HepG2 (cell line): ENCODE data around the gene NRG2. TPM values are rescaled to one million over a fixed set of nuclear protein-coding genes. Genes with fewer than 3 reads are reported as not detected.

ENCODE experiments used
- ATAC-seq: fragments of 200-7000 bp; cut with Tn5 transposase; 3 replicates; pipeline ENCODE4 v1.9.1; 2020; ENCODE audit warnings: mild to moderate bottlenecking, moderate library complexity
- BruUV-seq: library from RNA; stranded (reverse); fragments of 400-500 nt; replicated peaks from 2 replicates; lab custom pipeline; 2021; lab: Mats Ljungman, UMichigan
- CTCF ChIA-PET: fragments of 300-600 bp; formaldehyde crosslinking; extraction: SDS; loops from one replicate; lab custom pipeline; 2021; ENCODE audit warnings: low total read pairs, inconsistent platforms, low intra/inter-chr PET ratio; lab: Yijun Ruan, JAX
- POLR2A ChIA-PET: fragments of 350-600 bp; sonication (Branson Sonifier 250); formaldehyde crosslinking; loops from one replicate; lab custom pipeline; 2020; ENCODE audit warnings: antibody characterized with exemption, inconsistent platforms; lab: Yijun Ruan, JAX
- DNase-seq: peaks from one replicate; pipeline ENCODE4 v3.0.0-alpha.2; 2015; ENCODE audit warnings: low spot score
- FAIRE-seq: peaks from 3 replicates; lab custom pipeline; 2011; peaks lifted over from hg19 to GRCh38; lab: Jason Lieb, UNC
- H2AFZ ChIP-seq: one replicate; pipeline ENCODE4 v1.6.1; 2011; ENCODE audit warnings: low read length, inconsistent platforms
- H3K27ac ChIP-seq: fragments of 300-600 bp; 3 replicates; pipeline ENCODE4 v1.8.0; 2011; ENCODE audit warnings: mixed run types, mild to moderate bottlenecking, mixed read lengths, low read length, inconsistent platforms; ENCODE audit not compliant: insufficient read depth; ENCODE audit errors: extremely low read length
- H3K27me3 ChIP-seq, 2 experiments: fragments of 200-600 bp in 1 of 2; 2 replicates in 1 of 2; 3 replicates in 1 of 2; pipeline versions ENCODE4 v1.6.0 to v1.8.0; 2011; ENCODE audit warnings: low read length in 2 of 2, mild to moderate bottlenecking in 2 of 2, moderate library complexity in 2 of 2, inconsistent platforms in 1 of 2; ENCODE audit not compliant: insufficient read depth in 2 of 2, control insufficient read depth in 1 of 2
- H3K36me3 ChIP-seq, 2 experiments: fragments of 200-600 bp in 1 of 2; replicated peaks in 1 of 2; 2 replicates in 1 of 2; 3 replicates in 1 of 2; pipeline versions ENCODE4 v1.5.1 to v1.8.0; 2011; ENCODE audit warnings: low read length in 2 of 2, inconsistent platforms in 1 of 2; ENCODE audit not compliant: insufficient read depth in 2 of 2, control insufficient read depth in 1 of 2
- H3K4me1 ChIP-seq: 2 replicates; pipeline ENCODE4 v1.5.1; 2012; ENCODE audit warnings: low read length, inconsistent platforms; ENCODE audit not compliant: insufficient read depth
- H3K4me2 ChIP-seq: 2 replicates; pipeline ENCODE4 v1.6.0; 2011; ENCODE audit warnings: low read depth, low read length, inconsistent platforms
- H3K4me3 ChIP-seq, 3 experiments: fragments of 200-600 bp in 1 of 3; sonication (generic), shearing (Covaris generic) in 1 of 3; replicated peaks in 1 of 3; 2 replicates each; pipeline ENCODE4 v1.5.1; 2011 to 2016; ENCODE audit warnings: low read length in 3 of 3, inconsistent platforms in 2 of 3, low read depth in 2 of 3, mild to moderate bottlenecking in 2 of 3, control low read depth in 1 of 3, mixed read lengths in 1 of 3; ENCODE audit not compliant: insufficient read depth in 1 of 3
- H3K79me2 ChIP-seq: one replicate; pipeline ENCODE4 v1.6.1; 2011; ENCODE audit warnings: low read length, inconsistent platforms; ENCODE audit not compliant: insufficient read depth
- H3K9ac ChIP-seq: 2 replicates; pipeline ENCODE4 v1.6.0; 2011; ENCODE audit warnings: mild to moderate bottlenecking, low read depth, low read length, inconsistent platforms; ENCODE audit not compliant: insufficient read depth
- H3K9me3 ChIP-seq: 2 replicates; pipeline ENCODE4 v1.5.1; 2012; ENCODE audit warnings: mild to moderate bottlenecking, low read length
- H4K20me1 ChIP-seq: 2 replicates; pipeline ENCODE4 v1.6.0; 2011; ENCODE audit warnings: inconsistent platforms, mild to moderate bottlenecking, low read length, moderate library complexity; ENCODE audit not compliant: insufficient read depth
- ADNP ChIP-seq: sonication (generic); formaldehyde crosslinking; IDR thresholded peaks from 2 replicates; pipeline ENCODE4 v1.4.0; 2020; ENCODE audit warnings: missing genetic modification reagents
- AGO1 ChIP-seq: fragments of 200-400 bp; formaldehyde crosslinking; IDR thresholded peaks from 2 replicates; pipeline ENCODE4 v1.6.1; 2017; ENCODE audit warnings: mild to moderate bottlenecking, low read depth, low read length, moderate library complexity; ENCODE audit not compliant: poor library complexity, severe bottlenecking
- AGO2 ChIP-seq: fragments of 200-400 bp; formaldehyde crosslinking; optimal IDR thresholded peaks from 2 replicates; pipeline ENCODE3; 2017; ENCODE audit warnings: mild to moderate bottlenecking, low read depth, low read length, moderate library complexity
- BRCA1 ChIP-seq: sonication (generic); formaldehyde crosslinking; IDR thresholded peaks from 2 replicates; pipeline ENCODE4 v1.4.0; 2020; ENCODE audit warnings: missing genetic modification reagents
- CHD2 ChIP-seq: IDR thresholded peaks from 2 replicates; pipeline ENCODE4 v1.6.1; 2011; ENCODE audit warnings: low read depth, low read length, improper control_type of control experiment
- HCFC1 ChIP-seq: fragments of 150-350 bp; IDR thresholded peaks from 2 replicates; pipeline ENCODE4 v1.6.1; 2014; ENCODE audit warnings: low read depth, low read length
- MAFG ChIP-seq: sonication (generic); formaldehyde crosslinking; IDR thresholded peaks from 2 replicates; pipeline ENCODE4 v1.5.1; 2020; ENCODE audit warnings: mild to moderate bottlenecking, missing genetic modification reagents
- MLLT10 ChIP-seq: sonication (generic); formaldehyde crosslinking; IDR thresholded peaks from 2 replicates; pipeline ENCODE4 v1.4.0; 2020; ENCODE audit warnings: missing genetic modification reagents
- MXD4 ChIP-seq: IDR thresholded peaks from 2 replicates; pipeline ENCODE4 v1.6.1; 2016; ENCODE audit warnings: mild to moderate bottlenecking, missing biosample characterization, missing genetic modification reagents
- NR2F1 ChIP-seq, 2 experiments: fragments of 450-650 bp in 1 of 2; formaldehyde crosslinking in 1 of 2; IDR thresholded peaks; 2 replicates each; pipeline versions ENCODE4 v1.5.0 to v1.6.1; 2016 to 2020; ENCODE audit warnings: mild to moderate bottlenecking in 1 of 2, missing compliant biosample characterization in 1 of 2, missing genetic modification reagents in 1 of 2, moderate library complexity in 1 of 2
- NR3C1 ChIP-seq: sonication (generic); formaldehyde crosslinking; IDR thresholded peaks from 2 replicates; pipeline ENCODE4 v1.4.0; 2020; ENCODE audit warnings: missing genetic modification reagents
- ZBTB1 ChIP-seq: sonication (generic); formaldehyde crosslinking; IDR thresholded peaks from 2 replicates; pipeline ENCODE4 v1.4.0; 2020; ENCODE audit warnings: missing genetic modification reagents, borderline replicate concordance
- ZNF121 ChIP-seq: sonication (generic); formaldehyde crosslinking; IDR thresholded peaks from 2 replicates; pipeline ENCODE4 v1.5.0; 2020; ENCODE audit warnings: mild to moderate bottlenecking, missing genetic modification reagents
- ZNF670 ChIP-seq: sonication (generic); formaldehyde crosslinking; IDR thresholded peaks from 2 replicates; pipeline ENCODE4 v1.8.0; 2022; ENCODE audit warnings: mild to moderate bottlenecking, missing genetic modification reagents, borderline replicate concordance
- ZNF747 ChIP-seq: sonication (generic); formaldehyde crosslinking; IDR thresholded peaks from 2 replicates; pipeline ENCODE4 v1.8.1; 2023; ENCODE audit warnings: missing genetic modification reagents, mild to moderate bottlenecking, borderline replicate concordance
- ZNF777 ChIP-seq: sonication (generic); formaldehyde crosslinking; IDR thresholded peaks from 2 replicates; pipeline ENCODE4 v1.4.0; 2020; ENCODE audit warnings: missing genetic modification reagents
- WGBS: methylation state at CpG from one replicate; pipeline ENCODE4 v1.1.6; 2017; ENCODE audit warnings: low lambda C conversion rate; 5-methylcytosine and 5-hydroxymethylcytosine counted together
- in situ Hi-C: cut with HindIII; loops from 2 replicates; pipeline ENCODE4 v1.10.0; 2017; ENCODE audit warnings: low pct_unique_long_range_greater_than_20kb; ENCODE audit not compliant: extremely low pct_ligation_motif_present
- intact Hi-C: fragments of 100-400 bp; cut with micrococcal nuclease; formaldehyde crosslinking; loops from one replicate; pipeline ENCODE4 v1.10.0; 2022; ENCODE audit not compliant: unreplicated experiment
- polyA plus RNA-seq, 8 experiments: library from polyadenylated mRNA; depleted of rRNA in 3 of 8; stranded (reverse) in 7 of 8; unstranded in 1 of 8; fragments of >200 nt; fragmentation: Illumina TruSeq in 4 of 8; extraction: Trizol in 4 of 8; gene quantifications; 2 replicates each; pipeline versions ENCODE4 v1.2.1 to v1.2.3, GENCODE V29; 2011 to 2016; ENCODE audit warnings: low read depth in 4 of 8, missing spikeins in 1 of 8, mixed read lengths in 1 of 8; ENCODE audit not compliant: insufficient read depth in 1 of 8
- total RNA-seq, 5 experiments: library from RNA; depleted of rRNA; stranded (reverse); fragments of >200 nt; fragmentation: Illumina TruSeq; extraction: Trizol; gene quantifications; 2 replicates each; pipeline ENCODE4 v1.2.3, GENCODE V29; 2016; ENCODE audit warnings: low read depth in 1 of 5
- TF ChIP-seq, protein P1 (sequence below): sonication (generic); formaldehyde crosslinking; IDR thresholded peaks from 2 replicates; pipeline ENCODE4 v1.5.0; 2020; ENCODE audit warnings: missing genetic modification reagents, mild to moderate bottlenecking, borderline replicate concordance
- TF ChIP-seq, protein P2 (sequence below): sonication (generic); formaldehyde crosslinking; IDR thresholded peaks from 2 replicates; pipeline ENCODE4 v1.5.0; 2020; ENCODE audit warnings: mild to moderate bottlenecking, missing genetic modification reagents, borderline replicate concordance

The NRG2 gene
- total and polyA plus RNA-seq, 2 of the 13 experiments (the other 11 are each of a cell fraction or from before 2014, with no cell fraction given): not detected

GRCh38 chr5:139998837-139999236 is 44.3 kb downstream of the NRG2 start:
- intact Hi-C loops (no loop called here), in situ Hi-C loops (no loop called here)
- WGBS: 3% methylated on average over 3 of the region's 3 CpGs
- CTCF ChIA-PET: no interaction called here
- no peaks in the 10 kb centered on the region for H4K20me1 ChIP-seq
- H3K4me1 ChIP-seq: peaks cover 11% of the 10 kb centered on the region
- no peak overlapping the region for H2AFZ ChIP-seq
- DNase-seq (no peak), FAIRE-seq (no peak), ATAC-seq (no peak)
- no peak overlapping the region for H3K27ac ChIP-seq
- no peaks in the 10 kb centered on the region for H3K79me2 ChIP-seq
- H3K27me3 ChIP-seq: peaks cover 3% of the 10 kb centered on the region in 2 experiments; a peak in 3 of 5 replicates
- H3K4me2 ChIP-seq: no peak overlapping the region
- no peaks in the 10 kb centered on the region for H3K9me3 ChIP-seq
- H3K9ac ChIP-seq: no peak overlapping the region
- POLR2A ChIA-PET: no interaction called here
- H3K36me3 ChIP-seq: no peaks in the 10 kb centered on the region
- no TSS peak for BruUV-seq
- H3K4me3 ChIP-seq: no peak overlapping the region
- TF ChIP-seq ZBTB1 (CRISPR knock-in tag): no peak
- no peak for TF ChIP-seq AGO1
- TF ChIP-seq CHD2: no peak
- no peak for TF ChIP-seq ZNF670
- TF ChIP-seq MLLT10: no peak
- TF ChIP-seq ZNF777 (CRISPR knock-in tag): no peak
- TF ChIP-seq HCFC1: no peak
- TF ChIP-seq, protein P1, sequence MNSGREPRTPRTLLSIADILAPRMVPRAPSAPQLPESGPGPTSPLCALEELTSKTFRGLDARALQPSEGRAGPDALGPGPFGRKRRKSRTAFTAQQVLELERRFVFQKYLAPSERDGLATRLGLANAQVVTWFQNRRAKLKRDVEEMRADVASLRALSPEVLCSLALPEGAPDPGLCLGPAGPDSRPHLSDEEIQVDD (CRISPR knock-in tag): no peak
- no peak for TF ChIP-seq BRCA1 (CRISPR knock-in tag)
- TF ChIP-seq NR2F1 (CRISPR knock-in tag; IDR thresholded peaks at IDR 0.05): no peak
- TF ChIP-seq NR3C1: no peak
- TF ChIP-seq ZNF747 (CRISPR knock-in tag): no peak
- no peak for TF ChIP-seq ADNP (CRISPR knock-in tag)
- TF ChIP-seq, protein P2, sequence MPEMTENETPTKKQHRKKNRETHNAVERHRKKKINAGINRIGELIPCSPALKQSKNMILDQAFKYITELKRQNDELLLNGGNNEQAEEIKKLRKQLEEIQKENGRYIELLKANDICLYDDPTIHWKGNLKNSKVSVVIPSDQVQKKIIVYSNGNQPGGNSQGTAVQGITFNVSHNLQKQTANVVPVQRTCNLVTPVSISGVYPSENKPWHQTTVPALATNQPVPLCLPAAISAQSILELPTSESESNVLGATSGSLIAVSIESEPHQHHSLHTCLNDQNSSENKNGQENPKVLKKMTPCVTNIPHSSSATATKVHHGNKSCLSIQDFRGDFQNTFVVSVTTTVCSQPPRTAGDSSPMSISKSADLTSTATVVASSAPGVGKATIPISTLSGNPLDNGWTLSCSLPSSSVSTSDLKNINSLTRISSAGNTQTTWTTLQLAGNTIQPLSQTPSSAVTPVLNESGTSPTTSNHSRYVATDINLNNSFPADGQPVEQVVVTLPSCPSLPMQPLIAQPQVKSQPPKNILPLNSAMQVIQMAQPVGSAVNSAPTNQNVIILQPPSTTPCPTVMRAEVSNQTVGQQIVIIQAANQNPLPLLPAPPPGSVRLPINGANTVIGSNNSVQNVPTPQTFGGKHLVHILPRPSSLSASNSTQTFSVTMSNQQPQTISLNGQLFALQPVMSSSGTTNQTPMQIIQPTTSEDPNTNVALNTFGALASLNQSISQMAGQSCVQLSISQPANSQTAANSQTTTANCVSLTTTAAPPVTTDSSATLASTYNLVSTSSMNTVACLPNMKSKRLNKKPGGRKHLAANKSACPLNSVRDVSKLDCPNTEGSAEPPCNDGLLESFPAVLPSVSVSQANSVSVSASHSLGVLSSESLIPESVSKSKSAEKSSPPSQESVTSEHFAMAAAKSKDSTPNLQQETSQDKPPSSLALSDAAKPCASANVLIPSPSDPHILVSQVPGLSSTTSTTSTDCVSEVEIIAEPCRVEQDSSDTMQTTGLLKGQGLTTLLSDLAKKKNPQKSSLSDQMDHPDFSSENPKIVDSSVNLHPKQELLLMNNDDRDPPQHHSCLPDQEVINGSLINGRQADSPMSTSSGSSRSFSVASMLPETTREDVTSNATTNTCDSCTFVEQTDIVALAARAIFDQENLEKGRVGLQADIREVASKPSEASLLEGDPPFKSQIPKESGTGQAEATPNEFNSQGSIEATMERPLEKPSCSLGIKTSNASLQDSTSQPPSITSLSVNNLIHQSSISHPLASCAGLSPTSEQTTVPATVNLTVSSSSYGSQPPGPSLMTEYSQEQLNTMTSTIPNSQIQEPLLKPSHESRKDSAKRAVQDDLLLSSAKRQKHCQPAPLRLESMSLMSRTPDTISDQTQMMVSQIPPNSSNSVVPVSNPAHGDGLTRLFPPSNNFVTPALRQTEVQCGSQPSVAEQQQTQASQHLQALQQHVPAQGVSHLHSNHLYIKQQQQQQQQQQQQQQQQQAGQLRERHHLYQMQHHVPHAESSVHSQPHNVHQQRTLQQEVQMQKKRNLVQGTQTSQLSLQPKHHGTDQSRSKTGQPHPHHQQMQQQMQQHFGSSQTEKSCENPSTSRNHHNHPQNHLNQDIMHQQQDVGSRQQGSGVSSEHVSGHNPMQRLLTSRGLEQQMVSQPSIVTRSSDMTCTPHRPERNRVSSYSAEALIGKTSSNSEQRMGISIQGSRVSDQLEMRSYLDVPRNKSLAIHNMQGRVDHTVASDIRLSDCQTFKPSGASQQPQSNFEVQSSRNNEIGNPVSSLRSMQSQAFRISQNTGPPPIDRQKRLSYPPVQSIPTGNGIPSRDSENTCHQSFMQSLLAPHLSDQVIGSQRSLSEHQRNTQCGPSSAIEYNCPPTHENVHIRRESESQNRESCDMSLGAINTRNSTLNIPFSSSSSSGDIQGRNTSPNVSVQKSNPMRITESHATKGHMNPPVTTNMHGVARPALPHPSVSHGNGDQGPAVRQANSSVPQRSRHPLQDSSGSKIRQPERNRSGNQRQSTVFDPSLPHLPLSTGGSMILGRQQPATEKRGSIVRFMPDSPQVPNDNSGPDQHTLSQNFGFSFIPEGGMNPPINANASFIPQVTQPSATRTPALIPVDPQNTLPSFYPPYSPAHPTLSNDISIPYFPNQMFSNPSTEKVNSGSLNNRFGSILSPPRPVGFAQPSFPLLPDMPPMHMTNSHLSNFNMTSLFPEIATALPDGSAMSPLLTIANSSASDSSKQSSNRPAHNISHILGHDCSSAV: no peak
- no peak for TF ChIP-seq MAFG (CRISPR knock-in tag)
- no peak for TF ChIP-seq ZNF121 (CRISPR knock-in tag)
- no peak for TF ChIP-seq AGO2
- TF ChIP-seq MXD4 (CRISPR knock-in tag): no peak
